GM12878 (cell line): ENCODE results near the gene PIGN. TPM values are rescaled to one million over a fixed set of nuclear protein-coding genes. Genes with fewer than 3 reads are reported as not detected.

Experiments used
- GATAD2B ChIP-seq: fragments of 450-650 bp; conservative IDR thresholded peaks from 2 replicates; pipeline ENCODE4 v1.6.1; 2017; ENCODE audit warnings: low read depth, mild to moderate bottlenecking, moderate library complexity
- HDAC2 ChIP-seq: fragments of 200-600 bp; sonication (generic); IDR thresholded peaks from 2 replicates; pipeline ENCODE4 v1.6.1; 2017
- IRF4 ChIP-seq: IDR thresholded peaks from 2 replicates; pipeline ENCODE4 v1.6.1; 2011; ENCODE audit warnings: low read depth, low read length
- MYB ChIP-seq: fragments of 150-350 bp; IDR thresholded peaks from 2 replicates; pipeline ENCODE4 v1.6.1; 2014; ENCODE audit warnings: mild to moderate bottlenecking, low read depth, low read length, borderline replicate concordance
- POLR2A ChIP-seq: IDR thresholded peaks from 2 replicates; pipeline ENCODE4 v1.6.1; 2011; ENCODE audit warnings: low read depth, mild to moderate bottlenecking, low read length
- SMAD1 ChIP-seq: fragments of 450-650 bp; IDR thresholded peaks from 2 replicates; pipeline ENCODE4 v1.6.1; 2018; ENCODE audit warnings: mild to moderate bottlenecking, low read depth; ENCODE audit not compliant: partially characterized antibody
- ZNF687 ChIP-seq: fragments of 450-650 bp; IDR thresholded peaks from 2 replicates; pipeline ENCODE4 v1.6.1; 2017; ENCODE audit warnings: mild to moderate bottlenecking, moderate library complexity
- polyA plus RNA-seq, 11 experiments: library from polyadenylated mRNA; depleted of rRNA in 4 of 11; unstranded in 6 of 11; stranded (reverse) in 5 of 11; fragments of >200 nt; fragmentation: Nextera tagmentation in 4 of 11; fragmentation: Illumina TruSeq in 1 of 11; extraction: Ambion mirVana in 4 of 11; extraction: Trizol in 1 of 11; gene quantifications; 1 replicate in 1 of 11; 2 replicates in 10 of 11; pipeline versions ENCODE4 v1.2.1 to v1.2.3, GENCODE V29; 2011 to 2016; ENCODE audit warnings: inconsistent platforms in 2 of 11, missing spikeins in 2 of 11, low read depth in 1 of 11
- total RNA-seq, 4 experiments: library from RNA; depleted of rRNA in 3 of 4; stranded (reverse); fragments of >200 nt in 3 of 4; fragmentation: Illumina TruSeq in 1 of 4; extraction: Trizol in 1 of 4; gene quantifications; 2 replicates each; pipeline versions ENCODE4 v1.2.1 to v1.2.3, GENCODE V29; 2013 to 2021
- TF ChIP-seq, protein P1 (sequence below): fragments of 450-650 bp; IDR thresholded peaks from 2 replicates; pipeline ENCODE4 v1.6.1; 2017; ENCODE audit warnings: borderline replicate concordance
- TF ChIP-seq, protein P2 (sequence below): fragments of 150-350 bp; IDR thresholded peaks from 2 replicates; pipeline ENCODE4 v1.6.1; 2014; ENCODE audit warnings: mild to moderate bottlenecking, low read depth, low read length

Gene PIGN
- total and polyA plus RNA-seq, 10 of the 15 experiments (the other 5 are each of a cell fraction or from before 2014, with no cell fraction given): 6.9 to 25.4 (median 18.7) TPM

GRCh38 chr18:62214790-62215189 is 27.9 kb upstream of the PIGN start (continued):
- no peak for TF ChIP-seq ZNF687
- no peak for TF ChIP-seq POLR2A
- TF ChIP-seq, protein P1, sequence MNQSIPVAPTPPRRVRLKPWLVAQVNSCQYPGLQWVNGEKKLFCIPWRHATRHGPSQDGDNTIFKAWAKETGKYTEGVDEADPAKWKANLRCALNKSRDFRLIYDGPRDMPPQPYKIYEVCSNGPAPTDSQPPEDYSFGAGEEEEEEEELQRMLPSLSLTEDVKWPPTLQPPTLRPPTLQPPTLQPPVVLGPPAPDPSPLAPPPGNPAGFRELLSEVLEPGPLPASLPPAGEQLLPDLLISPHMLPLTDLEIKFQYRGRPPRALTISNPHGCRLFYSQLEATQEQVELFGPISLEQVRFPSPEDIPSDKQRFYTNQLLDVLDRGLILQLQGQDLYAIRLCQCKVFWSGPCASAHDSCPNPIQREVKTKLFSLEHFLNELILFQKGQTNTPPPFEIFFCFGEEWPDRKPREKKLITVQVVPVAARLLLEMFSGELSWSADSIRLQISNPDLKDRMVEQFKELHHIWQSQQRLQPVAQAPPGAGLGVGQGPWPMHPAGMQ: no peak
- TF ChIP-seq GATAD2B: no peak
- no peak for TF ChIP-seq HDAC2
- no peak for TF ChIP-seq IRF4
- TF ChIP-seq MYB: no peak
- TF ChIP-seq SMAD1: no peak
- TF ChIP-seq, protein P2, sequence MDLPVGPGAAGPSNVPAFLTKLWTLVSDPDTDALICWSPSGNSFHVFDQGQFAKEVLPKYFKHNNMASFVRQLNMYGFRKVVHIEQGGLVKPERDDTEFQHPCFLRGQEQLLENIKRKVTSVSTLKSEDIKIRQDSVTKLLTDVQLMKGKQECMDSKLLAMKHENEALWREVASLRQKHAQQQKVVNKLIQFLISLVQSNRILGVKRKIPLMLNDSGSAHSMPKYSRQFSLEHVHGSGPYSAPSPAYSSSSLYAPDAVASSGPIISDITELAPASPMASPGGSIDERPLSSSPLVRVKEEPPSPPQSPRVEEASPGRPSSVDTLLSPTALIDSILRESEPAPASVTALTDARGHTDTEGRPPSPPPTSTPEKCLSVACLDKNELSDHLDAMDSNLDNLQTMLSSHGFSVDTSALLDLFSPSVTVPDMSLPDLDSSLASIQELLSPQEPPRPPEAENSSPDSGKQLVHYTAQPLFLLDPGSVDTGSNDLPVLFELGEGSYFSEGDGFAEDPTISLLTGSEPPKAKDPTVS: no peak
